Esophagus muscularis mucosa (tissue), 4 donors: Measurements from ENCODE around the gene F8. TPM values are rescaled to one million over a fixed set of nuclear protein-coding genes. Genes with fewer than 3 reads are reported as not detected.
"Not testable (repeated sequence)": the region's sequence is repeated elsewhere in the genome, so short reads cannot be mapped to it uniquely, and the experiment has no call there.

Experiments used
- DNase-seq: peaks from one replicate; pipeline ENCODE4 v3.0.0-alpha.2; 2017; ENCODE audit errors: extremely low spot score
- H3K27ac ChIP-seq, 4 donors: fragments of 200-600 bp; sonication (generic); replicated peaks in 1 of 4; 1 replicate in 3 of 4; 2 replicates in 1 of 4; pipeline ENCODE4 v1.5.1; 2016 to 2019; ENCODE audit warnings: mild to moderate bottlenecking in 1 of 4
- H3K27me3 ChIP-seq, 4 donors: fragments of 200-600 bp; sonication (generic); one replicate each; pipeline versions ENCODE4 v1.5.1 to v1.6.0; 2016 to 2019
- H3K36me3 ChIP-seq, 4 donors: fragments of 200-600 bp; sonication (generic); one replicate each; pipeline ENCODE4 v1.5.1; 2016 to 2019
- H3K4me1 ChIP-seq, 4 donors: fragments of 200-600 bp; sonication (generic); one replicate each; pipeline ENCODE4 v1.5.1; 2016 to 2019
- H3K4me3 ChIP-seq, 4 donors: fragments of 200-600 bp; sonication (generic); 1 replicate in 2 of 4; 2 replicates in 2 of 4; pipeline ENCODE4 v1.5.1; 2016 to 2019; ENCODE audit warnings: mild to moderate bottlenecking in 4 of 4, moderate library complexity in 1 of 4
- H3K9me3 ChIP-seq, 4 donors: fragments of 200-600 bp; sonication (generic); 1 replicate in 3 of 4; 2 replicates in 1 of 4; pipeline ENCODE4 v1.5.1; 2016 to 2019
- CTCF ChIP-seq, 3 experiments: fragments of 200-600 bp in 2 of 3; fragments of 450-650 bp in 1 of 3; sonication (generic) in 2 of 3; IDR thresholded peaks; one replicate each; pipeline ENCODE4 v1.5.1; 2017 to 2019; ENCODE audit warnings: antibody characterized with exemption in 3 of 3, mild to moderate bottlenecking in 2 of 3, moderate library complexity in 1 of 3
- EP300 ChIP-seq: sonication (generic); formaldehyde crosslinking; IDR thresholded peaks from one replicate; pipeline ENCODE4 v1.6.1; 2017; ENCODE audit warnings: antibody characterized with exemption
- POLR2A ChIP-seq: fragments of 450-650 bp; IDR thresholded peaks from one replicate; pipeline ENCODE4 v1.6.1; 2017; ENCODE audit warnings: antibody characterized with exemption, moderate library complexity, mild to moderate bottlenecking, low read depth
- POLR2AphosphoS5 ChIP-seq, 2 donors: sonication (generic); formaldehyde crosslinking; IDR thresholded peaks; one replicate each; pipeline ENCODE4 v1.6.1; 2017; ENCODE audit warnings: antibody characterized with exemption in 2 of 2
- WGBS: methylation state at CpG from one replicate; pipeline ENCODE4 v1.1.5; 2018; 5-methylcytosine and 5-hydroxymethylcytosine counted together
- intact Hi-C: fragments of 100-400 bp; cut with DNase I; formaldehyde crosslinking; loops from one replicate; pipeline ENCODE4 v1.15.1; 2023
- total RNA-seq, 4 donors: library from RNA; depleted of rRNA; stranded (reverse); fragments of >200 nt; gene quantifications; one replicate each; pipeline versions ENCODE4 v1.1.0 to v1.2.1, GENCODE V29; 2016

The F8 gene
- total RNA-seq, 4 donors from 2014 or later, result 17.0 to 30.0 (median 22.3) TPM

- no peaks in the 10 kb centered on the region for H3K27me3 ChIP-seq
- WGBS, result 31% methylated on average over 2 of the region's 2 CpGs
- no peaks in the 10 kb centered on the region for H3K4me1 ChIP-seq
- TF ChIP-seq EP300 (no peak), POLR2AphosphoS5 (IDR thresholded peaks at IDR 0.05) (no peak), CTCF (IDR thresholded peaks at IDR 0.05) (no peak), POLR2A (no peak)
- intact Hi-C loops, result no loop called here
- no peak for DNase-seq
- H3K36me3 ChIP-seq, result no peaks in the 10 kb centered on the region
- H3K9me3 ChIP-seq, result no peaks in the 10 kb centered on the region
- H3K27ac ChIP-seq, result no peak overlapping the region
- no peak overlapping the region for H3K4me3 ChIP-seq
Observed at GRCh38 chrX:154968353-154968752, 54.2 kb downstream of the F8 start.

DNA sequence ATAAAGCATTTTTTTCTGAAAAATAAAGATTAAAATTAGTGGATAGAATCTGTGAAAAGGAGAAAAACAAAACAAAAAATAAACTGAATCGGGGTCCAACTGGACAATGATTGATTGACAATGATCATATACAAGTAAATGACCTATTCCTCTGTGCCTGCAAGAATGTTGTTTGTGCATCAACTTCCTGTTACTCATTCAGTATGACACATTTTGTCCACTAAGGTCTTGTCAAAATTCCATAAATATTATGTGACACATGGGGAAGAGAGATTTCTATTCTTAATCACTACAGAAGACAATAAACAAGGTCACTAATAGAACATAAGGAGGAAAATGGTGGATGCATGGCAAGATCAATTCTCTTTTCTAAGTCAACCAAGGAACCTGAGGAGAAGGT lies 54.9 kb downstream of the F8 start:
- WGBS, result 54% methylated on average over 1 of the region's 1 CpG
- H3K9me3 ChIP-seq, result no peaks in the 10 kb centered on the region
- no peak overlapping the region for H3K4me3 ChIP-seq
- no peak overlapping the region for H3K27ac ChIP-seq
- TF ChIP-seq CTCF (IDR thresholded peaks at IDR 0.05) (no peak), POLR2A (no peak), POLR2AphosphoS5 (IDR thresholded peaks at IDR 0.05) (no peak), EP300 (no peak)
- H3K36me3 ChIP-seq, result no peaks in the 10 kb centered on the region
- no peak for DNase-seq
- H3K4me1 ChIP-seq, result no peaks in the 10 kb centered on the region
- intact Hi-C loops, result no loop called here
- no peaks in the 10 kb centered on the region for H3K27me3 ChIP-seq

GRCh38 chrX:154961947-154962346 lies 60.6 kb downstream of the F8 start:
- no peak for TF ChIP-seq EP300
- TF ChIP-seq POLR2AphosphoS5 (IDR thresholded peaks at IDR 0.05), result no peak
- TF ChIP-seq POLR2A, result no peak
- no peaks in the 10 kb centered on the region for H3K4me1 ChIP-seq
- no peaks in the 10 kb centered on the region for H3K27me3 ChIP-seq
- H3K4me3 ChIP-seq, result no peak overlapping the region
- DNase-seq, result no peak
- no peaks in the 10 kb centered on the region for H3K9me3 ChIP-seq
- intact Hi-C loops, result no loop called here
- H3K36me3 ChIP-seq, result peaks cover 0 to 3% (median 0%) of the 10 kb centered on the region in 4 donors
- no peak overlapping the region for H3K27ac ChIP-seq

GRCh38 chrX:154955799-154956198 lies 66.7 kb downstream of the F8 start:
- DNase-seq, H3K27ac ChIP-seq, H3K4me3 ChIP-seq, H3K9me3 ChIP-seq, H3K27me3 ChIP-seq, intact Hi-C loops, H3K4me1 ChIP-seq: not testable (repeated sequence)
- peaks cover 0 to 16% (median 0%) of the 10 kb centered on the region in 4 donors for H3K36me3 ChIP-seq
- 78% methylated on average over 3 of the region's 3 CpGs for WGBS

- H3K9me3 ChIP-seq, H3K4me3 ChIP-seq, intact Hi-C loops, DNase-seq, H3K4me1 ChIP-seq, H3K27ac ChIP-seq, H3K36me3 ChIP-seq, H3K27me3 ChIP-seq: not testable (repeated sequence)
- WGBS, result 79% methylated on average over 9 of the region's 10 CpGs
Observed at GRCh38 chrX:154939265-154939664, 83.3 kb downstream of the F8 start.

DNA sequence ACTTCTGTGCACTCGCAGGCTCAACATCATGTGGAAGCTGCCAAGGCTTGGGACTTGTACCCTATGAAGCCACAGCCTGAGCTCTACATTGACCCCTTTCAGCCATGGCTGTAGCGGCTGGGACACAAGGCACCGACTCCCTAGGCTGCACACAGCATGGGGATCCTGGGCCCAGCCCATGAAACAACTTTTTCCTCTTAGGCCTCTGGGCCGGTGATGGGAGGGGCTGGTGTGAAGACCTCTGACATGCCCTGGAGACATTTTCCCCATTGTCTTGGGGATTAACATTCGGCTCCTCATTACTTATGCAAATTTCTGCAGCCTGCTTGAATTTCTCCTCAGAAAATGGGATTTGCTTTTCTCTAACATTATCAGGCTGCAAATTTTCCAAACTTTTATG lies 97.8 kb downstream of the F8 start:
- H3K27ac ChIP-seq, H3K36me3 ChIP-seq, intact Hi-C loops, H3K4me3 ChIP-seq, H3K27me3 ChIP-seq, DNase-seq, H3K9me3 ChIP-seq: not testable (repeated sequence)
- H3K4me1 ChIP-seq, result peaks cover 0 to 27% (median 7%) of the 10 kb centered on the region in 4 donors
- whole genome bisulfite sequencing, result 82% methylated on average over 5 of the region's 5 CpGs

DNA sequence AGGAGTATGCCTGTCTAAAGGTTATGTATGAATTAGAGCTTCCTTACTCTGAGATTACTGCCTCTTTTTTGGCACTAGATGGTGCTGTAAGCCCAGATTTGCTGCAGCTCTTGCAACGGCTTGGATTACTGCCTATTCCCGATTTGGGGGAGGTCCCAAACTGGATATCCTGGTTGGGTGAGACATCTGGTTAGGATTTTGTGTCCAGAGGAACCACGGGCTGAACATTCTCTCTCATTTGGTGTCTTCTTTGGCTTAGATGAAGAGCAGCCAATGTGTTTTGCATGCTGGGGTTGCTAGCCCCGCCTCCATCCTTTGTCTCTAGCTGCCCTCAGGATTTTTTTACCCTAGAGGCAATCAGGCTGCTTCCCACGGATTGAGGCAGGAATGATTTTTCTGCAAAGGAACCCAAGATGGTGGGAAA lies 104.5 kb downstream of the F8 start:
- intact Hi-C loops, result no loop called here
- Histone ChIP-seq H3K27ac (peak overlapping the region in 2 of 4 donors; percentile 23 to 39), H3K4me1 (no peaks in the 10 kb centered on the region), H3K9me3 (no peaks in the 10 kb centered on the region), H3K4me3 (peak overlapping the region in 3 of 4 donors; percentile 12 to 30 (median 25)), H3K27me3 (no peaks in the 10 kb centered on the region), H3K36me3 (no peaks in the 10 kb centered on the region)
- no peak for DNase-seq
- TF ChIP-seq CTCF (IDR thresholded peaks at IDR 0.05) (peak; percentile 52 to 64 (median 57)), POLR2AphosphoS5 (IDR thresholded peaks at IDR 0.05) (peak; percentile 9 to 42), POLR2A (no peak), EP300 (no peak)
- WGBS, result 8% methylated on average over 5 of the region's 5 CpGs
